Right ventricle myocardium superior (tissue), 1 donor: ENCODE measurements around the gene TENM4. TPM values are rescaled to one million over a fixed set of nuclear protein-coding genes. Genes with fewer than 3 reads are reported as not detected.
"Not testable (repeated sequence)": the region's sequence is repeated elsewhere in the genome, so short reads cannot be mapped to it uniquely, and the experiment has no call there.

ENCODE experiments used
- ATAC-seq: fragments of 200-7000 bp; cut with Tn5 transposase; one replicate; pipeline ENCODE4 v1.9.1; 2020; ENCODE audit warnings: mild to moderate bottlenecking; ENCODE audit not compliant: poor library complexity
- DNase-seq: peaks from one replicate; pipeline ENCODE4 v3.0.0-alpha.2; 2020
- intact Hi-C: fragments of 100-400 bp; cut with DNase I; formaldehyde crosslinking; loops from one replicate; pipeline ENCODE4 v1.11.2; 2022
- total RNA-seq: library from RNA; stranded (reverse); fragmentation: NEBNext Ultra II Directional; extraction: Animal tissue kit (Norgen Biotek cat#: 25700); gene quantifications from one replicate; pipeline ENCODE4 v1.2.1, GENCODE V29; 2021
- donor health status: DM: no; HTN: yes; CAD: no; lungs with severe emphysema.

The TENM4 gene
- total RNA-seq, 1 donor from 2014 or later: 0.81 TPM

DNA sequence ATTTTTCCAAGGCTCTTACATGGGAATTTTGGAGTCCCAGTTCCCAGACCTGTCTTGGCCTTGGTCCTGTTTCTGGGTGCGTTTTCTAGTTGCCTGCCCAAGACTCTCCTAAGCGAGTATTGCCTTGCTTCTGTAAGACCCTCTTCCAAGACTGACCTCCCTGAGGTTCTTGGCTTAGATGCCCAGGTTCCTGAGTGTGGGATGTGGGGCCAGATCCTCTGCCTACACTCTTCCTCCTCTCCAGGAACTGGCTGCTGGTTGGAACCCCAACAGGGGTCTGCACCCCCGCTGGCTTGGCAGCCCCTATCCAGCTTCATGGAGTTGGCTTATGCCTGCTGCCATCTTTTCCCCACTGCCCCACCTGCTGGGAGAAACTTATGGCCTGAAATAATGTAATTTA lies 429.5 kb downstream of the TENM4 start:
- ATAC-seq (no peak), DNase-seq (no peak)
- intact Hi-C loops: no loop called here

GRCh38 chr11:79007771-79008402 lies 432.9 kb downstream of the TENM4 start:
- ATAC-seq (no peak), DNase-seq (no peak)

GRCh38 chr11:79006854-79007253 lies 434.0 kb downstream of the TENM4 start:
- no peak for ATAC-seq
- no peak for DNase-seq
- intact Hi-C loops: no loop called here

More at GRCh38 chr11:79007771-79008402, 432.9 kb downstream of the TENM4 start:
- intact Hi-C loops: no loop called here

GRCh38 chr11:78996007-78996406 lies 444.8 kb downstream of the TENM4 start:
- no peak for DNase-seq
- ATAC-seq: no peak
- intact Hi-C loops: no loop called here

- intact Hi-C loops: no loop called here
- DNase-seq (no peak), ATAC-seq (no peak)
Observed at GRCh38 chr11:78995171-78995570, 445.7 kb downstream of the TENM4 start.

GRCh38 chr11:78993802-78994430 lies 446.9 kb downstream of the TENM4 start:
- intact Hi-C loops: no loop called here
- DNase-seq: no peak
- ATAC-seq: no peak

GRCh38 chr11:78991681-78992080 lies 449.1 kb downstream of the TENM4 start:
- ATAC-seq (no peak), DNase-seq (no peak)
- intact Hi-C loops: no loop called here

- no peak for ATAC-seq
- no peak for DNase-seq
- intact Hi-C loops: no loop called here
Observed at GRCh38 chr11:78990261-78990660, 450.6 kb downstream of the TENM4 start.

GRCh38 chr11:78987748-78988147 lies 453.1 kb downstream of the TENM4 start:
- no peak for DNase-seq
- intact Hi-C loops: no loop called here
- no peak for ATAC-seq

- no peak for ATAC-seq
- DNase-seq: no peak
- intact Hi-C loops: no loop called here
Observed at GRCh38 chr11:78986305-78986704, 454.5 kb downstream of the TENM4 start.

DNA sequence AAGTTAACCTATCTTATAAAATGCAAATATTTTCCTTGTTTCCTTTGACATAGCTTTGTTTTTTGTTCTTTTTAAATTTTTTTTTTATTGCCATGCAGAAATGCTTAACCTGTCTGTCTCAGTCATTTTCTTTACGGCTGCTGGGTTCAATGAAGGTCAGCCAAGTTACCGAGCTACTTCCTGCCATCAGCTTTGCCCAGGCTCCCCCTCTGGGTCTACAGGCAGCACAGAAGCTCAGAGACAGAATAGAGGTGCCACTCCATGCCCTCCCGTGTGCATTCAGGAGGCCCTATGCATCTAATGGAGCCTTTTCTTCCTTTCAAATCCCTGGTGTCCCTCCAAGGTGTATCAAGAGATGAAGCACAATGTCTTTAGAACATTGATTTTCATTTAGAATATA lies 455.2 kb downstream of the TENM4 start:
- ATAC-seq (no peak), DNase-seq (no peak)
- intact Hi-C loops: no loop called here

DNA sequence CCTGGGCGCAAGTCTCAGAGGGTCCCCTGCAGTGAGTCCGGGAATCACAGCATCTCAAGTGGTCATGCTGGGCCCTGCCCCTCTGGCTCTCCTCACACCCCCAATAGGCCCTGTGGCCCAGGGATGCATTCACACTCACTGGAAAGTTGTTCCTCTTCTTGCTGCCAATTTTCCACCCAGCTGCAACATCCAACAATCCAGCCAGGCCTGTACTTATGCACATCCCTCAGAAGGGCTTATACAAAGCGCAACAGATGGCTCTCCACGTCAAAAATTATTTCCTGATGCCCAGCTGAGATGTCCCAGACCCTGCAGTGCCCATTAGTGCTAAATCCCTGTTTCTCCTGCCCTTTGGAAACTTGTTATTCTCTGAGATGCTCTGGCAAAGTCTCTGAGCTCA lies 458.4 kb downstream of the TENM4 start:
- ATAC-seq (no peak), DNase-seq (no peak)
- intact Hi-C loops: no loop called here

- intact Hi-C loops: no loop called here
- no peak for ATAC-seq
Observed at GRCh38 chr11:78981153-78981552, 459.7 kb downstream of the TENM4 start.

DNA sequence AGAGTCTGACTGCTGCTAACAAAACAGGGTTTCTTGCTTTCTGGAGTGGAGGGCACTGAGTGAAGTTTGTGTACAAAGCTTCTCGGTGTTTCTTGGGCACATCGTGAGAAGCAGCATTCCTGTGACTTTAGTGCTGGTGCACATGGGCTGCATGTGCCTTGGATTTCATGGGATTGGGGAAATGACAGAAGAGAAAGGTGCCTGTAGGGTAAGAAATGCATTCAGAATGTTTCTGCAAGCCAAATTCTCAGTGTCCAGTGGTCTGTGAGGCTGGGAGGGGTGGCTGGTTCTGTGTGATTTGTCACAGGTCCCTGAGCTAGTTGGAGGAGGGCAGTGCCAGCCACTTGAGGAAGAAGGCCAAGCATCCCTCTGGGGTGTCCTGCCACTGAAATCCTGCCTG lies 462.0 kb downstream of the TENM4 start:
- no peak for ATAC-seq
- intact Hi-C loops: no loop called here

More at GRCh38 chr11:78981153-78981552, 459.7 kb downstream of the TENM4 start:
- DNase-seq: no peak

DNA sequence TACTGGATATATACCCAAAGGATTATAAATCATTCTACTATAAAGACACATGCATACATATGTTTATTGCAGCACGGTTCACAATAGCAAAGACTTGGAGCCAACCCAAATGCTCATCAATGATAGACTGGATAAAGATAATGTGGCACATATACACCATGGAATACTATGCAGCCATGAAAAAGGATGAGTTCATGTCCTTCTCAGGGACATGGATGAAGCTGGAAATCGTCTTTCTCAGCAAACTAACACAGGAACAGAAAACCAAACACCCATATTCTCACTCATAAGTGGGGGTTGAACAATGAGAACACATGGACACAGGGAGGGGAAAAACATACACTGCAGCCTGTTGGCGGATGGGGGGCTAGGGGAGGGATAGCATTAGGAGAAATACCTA lies 463.0 kb downstream of the TENM4 start:
- ATAC-seq, DNase-seq, intact Hi-C loops: not testable (repeated sequence)

More for the DNA sequence above, 462.0 kb downstream of the TENM4 start:
- no peak for DNase-seq

- ATAC-seq (no peak), DNase-seq (no peak)
- intact Hi-C loops: no loop called here
Observed at GRCh38 chr11:78977009-78977408, 463.8 kb downstream of the TENM4 start.

DNA sequence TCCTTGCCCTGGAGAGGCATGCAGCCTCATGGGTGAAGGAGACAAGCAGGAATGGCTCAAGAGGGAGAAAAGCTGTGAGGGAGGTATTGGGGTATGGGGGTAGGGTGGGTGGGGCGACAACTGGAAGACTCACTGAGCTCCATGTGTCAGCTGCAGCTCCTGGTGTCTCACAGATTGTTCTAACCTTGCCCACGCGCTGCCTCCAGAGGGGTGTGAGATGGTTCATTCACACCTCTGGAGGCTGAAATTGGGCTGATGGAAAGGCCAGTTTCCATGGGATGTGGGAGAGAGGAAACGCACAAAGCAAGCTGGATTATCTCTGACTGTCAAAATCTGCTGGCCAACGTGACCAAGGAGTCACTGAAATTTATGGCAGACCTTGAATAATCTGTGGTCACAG lies 465.7 kb downstream of the TENM4 start:
- no peak for ATAC-seq
- intact Hi-C loops: no loop called here
- DNase-seq: no peak

DNA sequence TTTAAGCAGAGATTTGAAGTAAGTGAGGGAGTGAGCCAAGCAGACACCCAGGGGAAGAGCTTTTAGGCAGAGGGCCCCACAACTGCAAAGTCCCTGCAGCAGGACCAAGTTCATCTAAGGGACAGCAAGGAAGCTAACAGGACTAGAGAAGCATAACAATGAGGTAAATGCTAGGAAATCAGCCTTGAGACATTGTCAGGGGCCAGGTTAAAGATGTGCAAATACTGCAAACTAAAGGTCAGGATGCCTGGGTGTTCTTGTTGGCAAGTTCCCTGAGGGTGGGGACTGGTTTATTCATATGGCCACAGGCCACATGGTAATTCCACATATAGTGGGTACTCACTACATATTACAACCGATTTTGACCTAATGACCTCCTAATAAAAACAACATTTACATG lies 467.0 kb downstream of the TENM4 start:
- intact Hi-C loops: no loop called here
- ATAC-seq (no peak), DNase-seq (no peak)

DNA sequence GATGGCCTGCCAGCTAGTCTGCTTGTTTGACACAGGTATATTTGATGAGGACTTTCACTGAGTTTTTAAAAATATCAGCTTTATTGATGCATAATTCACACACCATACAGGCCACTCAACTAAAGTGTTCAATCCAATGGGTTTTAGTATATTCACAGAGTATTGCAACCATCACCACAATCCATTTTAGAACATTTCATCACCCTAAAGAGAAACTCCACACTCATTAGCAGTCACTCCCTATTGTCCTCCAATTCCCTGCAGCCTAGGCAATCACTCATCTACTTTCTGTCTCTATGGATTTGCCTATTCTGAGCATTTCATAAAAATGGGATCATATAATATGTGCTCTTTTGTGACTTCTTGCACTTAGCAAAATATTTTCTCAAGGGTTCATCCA lies 468.2 kb downstream of the TENM4 start:
- DNase-seq (no peak), ATAC-seq (no peak)
- intact Hi-C loops: no loop called here

- DNase-seq: no peak
- intact Hi-C loops: no loop called here
Observed at GRCh38 chr11:78972177-78972576, 468.7 kb downstream of the TENM4 start.

GRCh38 chr11:78967811-78968210 lies 473.0 kb downstream of the TENM4 start:
- intact Hi-C loops: no loop called here
- DNase-seq (no peak), ATAC-seq (no peak)

More at GRCh38 chr11:78972177-78972576, 468.7 kb downstream of the TENM4 start:
- ATAC-seq: no peak
